Activated CD8-positive, alpha-beta T cell treated with anti-CD3 and anti-CD28 coated beads for 36 hours (primary cell): Measurements from ENCODE around the gene PDE9A. TPM values are rescaled to one million over a fixed set of nuclear protein-coding genes. Genes with fewer than 3 reads are reported as not detected.

Source experiments
- ATAC-seq: fragments of 200-7000 bp; cut with Tn5 transposase; one replicate; pipeline ENCODE4 v1.10.0; 2021; ENCODE audit warnings: mild to moderate bottlenecking, moderate library complexity
- CTCF ChIA-PET: fragments of 350-600 bp; sonication (Branson Sonifier 250); formaldehyde crosslinking; loops from one replicate; lab custom pipeline; 2021; ENCODE audit warnings: antibody characterized with exemption; lab: Charles Lee
- POLR2A ChIA-PET: fragments of 350-600 bp; sonication (Branson Sonifier 250); formaldehyde crosslinking; loops from one replicate; lab custom pipeline; 2021; ENCODE audit warnings: antibody characterized with exemption; lab: Charles Lee
- DNase-seq: peaks from one replicate; pipeline ENCODE4 v3.0.0-alpha.2; 2020
- H3K27ac Mint-ChIP-seq: one replicate; pipeline ENCODE4 v1.8.0; 2021; ENCODE audit warnings: mild to moderate bottlenecking, mixed read lengths
- H3K27me3 Mint-ChIP-seq: one replicate; pipeline ENCODE4 v1.8.0; 2021; ENCODE audit warnings: mixed read lengths
- H3K36me3 Mint-ChIP-seq: one replicate; pipeline ENCODE4 v1.8.0; 2021; ENCODE audit warnings: low read depth, mixed read lengths
- H3K4me1 Mint-ChIP-seq: one replicate; pipeline ENCODE4 v1.8.0; 2021; ENCODE audit warnings: low read depth, mixed read lengths
- H3K4me3 Mint-ChIP-seq: one replicate; pipeline ENCODE4 v1.8.0; 2021; ENCODE audit warnings: mild to moderate bottlenecking, moderate library complexity, mixed read lengths
- H3K9me3 Mint-ChIP-seq: one replicate; pipeline ENCODE4 v1.8.0; 2021; ENCODE audit warnings: mixed read lengths
- CTCF ChIP-seq: fragments of 200-600 bp; IDR thresholded peaks from one replicate; pipeline ENCODE4 v1.8.0; 2022; ENCODE audit warnings: antibody characterized with exemption, mild to moderate bottlenecking
- intact Hi-C: fragments of 100-400 bp; cut with micrococcal nuclease; formaldehyde crosslinking; loops from one replicate; pipeline ENCODE4 v1.10.0; 2022
- total RNA-seq, 2 experiments: library from RNA; stranded (reverse); gene quantifications; one replicate each; pipeline ENCODE4 v1.2.3, GENCODE V29; 2021

Gene PDE9A
- total RNA-seq, 2 experiments from 2014 or later: 11.1 to 11.5 TPM

DNA sequence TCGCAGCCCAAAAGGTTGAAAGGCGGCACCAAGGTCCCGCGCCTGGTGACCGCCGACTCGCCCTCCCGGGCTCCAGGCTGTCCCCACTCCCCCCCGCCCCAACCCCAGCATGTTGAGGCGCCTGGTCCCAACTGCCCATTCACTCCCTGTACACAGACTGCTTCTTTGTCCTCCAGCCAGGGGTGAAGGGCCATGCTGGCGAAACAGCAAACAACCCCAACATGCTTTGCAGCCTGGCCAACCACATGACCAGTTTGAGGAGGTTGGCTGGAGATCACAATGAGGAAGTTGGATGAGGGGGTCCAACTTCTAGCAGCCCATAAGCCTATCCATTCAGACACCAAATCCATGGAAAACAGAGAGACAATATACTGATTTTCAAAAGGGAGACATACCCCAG lies 13.5 kb downstream of the PDE9A start:
- Mint-ChIP-seq H3K27ac (no peak overlapping the region), H3K9me3 (no peaks in the 10 kb centered on the region), H3K36me3 (no peaks in the 10 kb centered on the region), H3K4me3 (no peak overlapping the region), H3K4me1 (no peaks in the 10 kb centered on the region), H3K27me3 (no peaks in the 10 kb centered on the region)
- DNase-seq (no peak), ATAC-seq (no peak)
- ChIA-PET CTCF (no interaction called here), POLR2A (no interaction called here)
- intact Hi-C loops: no loop called here
- TF ChIP-seq CTCF: no peak

- Mint-ChIP-seq H3K9me3 (no peaks in the 10 kb centered on the region), H3K36me3 (no peaks in the 10 kb centered on the region), H3K27ac (no peak overlapping the region), H3K27me3 (no peaks in the 10 kb centered on the region), H3K4me1 (peaks cover 2% of the 10 kb centered on the region), H3K4me3 (no peak overlapping the region)
- CTCF ChIA-PET: no interaction called here
- intact Hi-C loops: no loop called here
- TF ChIP-seq CTCF: no peak
- ATAC-seq (no peak), DNase-seq (no peak)
- POLR2A ChIA-PET: interaction anchor here (1.7 kb wide), 1 partner anchor 8 kb away, joined by 3 read pairs; no protein-coding TSS in a partner anchor
Measured at GRCh38 chr21:42668298-42668992, 15.0 kb downstream of the PDE9A start.

DNA sequence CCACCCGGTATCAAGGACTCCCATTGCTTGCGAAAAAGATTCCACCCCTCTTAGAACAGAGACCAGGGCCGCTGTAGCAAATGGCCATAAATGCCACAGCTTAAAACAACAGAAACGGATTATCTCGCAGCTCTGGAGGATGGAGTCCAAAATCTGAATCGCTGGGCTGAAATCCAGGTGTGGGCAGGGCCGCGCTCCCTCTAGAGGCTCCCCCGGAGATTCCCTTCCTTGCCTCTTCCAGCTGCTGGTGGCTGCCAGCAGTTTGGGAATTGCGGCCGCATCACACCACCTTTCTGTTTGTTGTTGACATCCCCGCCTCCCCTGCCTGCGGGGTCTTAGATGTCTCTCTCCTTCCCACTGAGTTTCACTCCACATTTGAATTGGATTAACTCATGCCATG lies 15.6 kb downstream of the PDE9A start:
- Mint-ChIP-seq H3K36me3 (no peaks in the 10 kb centered on the region), H3K27ac (no peak overlapping the region), H3K27me3 (no peaks in the 10 kb centered on the region), H3K4me1 (peaks cover 2% of the 10 kb centered on the region), H3K9me3 (no peaks in the 10 kb centered on the region), H3K4me3 (no peak overlapping the region)
- CTCF ChIA-PET: no interaction called here
- intact Hi-C loops: no loop called here
- TF ChIP-seq CTCF: no peak
- POLR2A ChIA-PET: interaction anchor here (1.7 kb wide), 1 partner anchor 8 kb away, joined by 3 read pairs; no protein-coding TSS in a partner anchor
- DNase-seq: no peak
- ATAC-seq: no peak

GRCh38 chr21:42670058-42670880 lies 16.8 kb downstream of the PDE9A start:
- Mint-ChIP-seq H3K4me1 (peaks cover 2% of the 10 kb centered on the region), H3K36me3 (no peaks in the 10 kb centered on the region), H3K27ac (no peak overlapping the region), H3K27me3 (no peaks in the 10 kb centered on the region), H3K4me3 (no peak overlapping the region), H3K9me3 (no peaks in the 10 kb centered on the region)
- CTCF ChIA-PET: no interaction called here
- no peak for TF ChIP-seq CTCF
- ATAC-seq: peak; percentile 13
- no peak for DNase-seq
- POLR2A ChIA-PET: no interaction called here
- intact Hi-C loops: loop anchor here (10.0 kb wide), 1 partner anchor 155 kb away; no protein-coding TSS in a partner anchor
